Measurements from ENCODE around the gene FLYWCH1. TPM values are rescaled to one million over a fixed set of nuclear protein-coding genes. Genes with fewer than 3 reads are reported as not detected.

Gene FLYWCH1
- total RNA-seq, 4 donors from 2014 or later = 33.8 to 61.6 (median 46.8) TPM

DNA sequence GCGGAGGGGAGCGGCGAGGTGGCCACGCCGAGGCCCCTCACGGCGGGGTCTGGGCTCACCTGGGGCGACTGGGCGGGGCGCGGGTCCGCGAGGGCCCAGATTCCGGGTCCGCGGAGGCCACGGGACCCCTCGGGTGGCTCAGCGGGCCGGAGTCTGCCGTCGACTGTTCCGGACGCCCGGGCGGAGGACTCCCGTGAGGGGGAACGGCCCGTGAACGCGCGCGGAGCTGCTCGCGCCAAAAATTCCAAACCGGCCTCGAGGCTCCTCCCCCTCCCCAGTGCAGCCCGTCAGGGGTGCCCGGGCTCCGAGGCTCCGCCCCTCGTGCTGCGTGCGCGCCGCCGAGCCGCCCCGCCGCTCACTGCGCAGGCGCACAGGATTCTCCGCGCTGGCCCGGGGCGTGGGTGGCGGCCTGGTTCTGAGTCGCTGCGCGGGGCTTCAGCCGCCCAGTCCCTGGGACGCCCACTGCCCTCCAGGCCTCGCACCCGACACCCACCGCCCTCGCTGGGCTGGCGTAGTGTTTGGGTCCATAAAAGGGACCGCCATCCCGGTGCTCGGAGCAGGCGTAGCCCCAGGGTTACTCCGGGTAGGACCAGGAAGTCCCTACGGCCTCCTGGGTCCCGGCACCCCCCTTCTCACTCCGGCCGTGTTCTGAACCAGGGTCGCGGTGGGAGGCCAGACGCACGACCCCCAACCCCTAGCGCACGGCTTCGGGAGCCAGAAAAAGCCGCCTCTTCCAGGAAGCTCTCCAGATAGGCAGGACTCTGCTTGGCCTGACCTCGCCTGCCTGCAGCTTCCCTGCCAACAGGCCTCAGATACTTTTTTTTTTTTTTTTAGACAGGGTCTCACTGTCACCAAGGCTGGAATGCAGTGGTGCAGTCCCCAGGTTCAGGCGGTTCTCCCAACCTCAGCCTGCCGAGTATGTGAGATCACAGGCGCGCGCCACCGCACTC, 68.8 kb downstream of the FLYWCH1 start, which contains the start of gene PKMYT1:
Gene PKMYT1, minus strand, starts transcription at position 220 of the 950 bp plus-strand sequence. CDS start 789 bp downstream, outside the sequence.
- no peaks in the 10 kb centered on the region for H3K36me3 ChIP-seq
- DNase-seq (ENCODE audit: extremely low spot score) = peak; percentile 94
- H3K9me3 ChIP-seq = no peaks in the 10 kb centered on the region
- H3K4me1 ChIP-seq = peaks cover 23 to 39% (median 29%) of the 10 kb centered on the region in 4 donors
- intact Hi-C loops (cut with DNase I) = no loop called here
- H3K27me3 ChIP-seq = peaks cover 0 to 41% (median 4%) of the 10 kb centered on the region in 4 donors
- peak; percentile 96 to 99 for TF ChIP-seq POLR2AphosphoS5 (IDR thresholded peaks at IDR 0.05)
- peak in 1 of 3 experiments; percentile 42 for TF ChIP-seq CTCF (IDR thresholded peaks at IDR 0.05)
- peak; percentile 94 for TF ChIP-seq POLR2A (IDR thresholded peaks at IDR 0.05; ENCODE audit: low read depth)
- no peak for TF ChIP-seq EP300 (IDR thresholded peaks at IDR 0.05)
- peak within 1 kb of the TSS; percentile 66 to 84 (median 72) for H3K4me3 ChIP-seq
- H3K27ac ChIP-seq (replicated peaks in 1 of 4) = peak within 1 kb of the TSS; percentile 80 to 89 (median 86)
- 29% methylated on average over 18 of the region's 91 CpGs for WGBS

DNA sequence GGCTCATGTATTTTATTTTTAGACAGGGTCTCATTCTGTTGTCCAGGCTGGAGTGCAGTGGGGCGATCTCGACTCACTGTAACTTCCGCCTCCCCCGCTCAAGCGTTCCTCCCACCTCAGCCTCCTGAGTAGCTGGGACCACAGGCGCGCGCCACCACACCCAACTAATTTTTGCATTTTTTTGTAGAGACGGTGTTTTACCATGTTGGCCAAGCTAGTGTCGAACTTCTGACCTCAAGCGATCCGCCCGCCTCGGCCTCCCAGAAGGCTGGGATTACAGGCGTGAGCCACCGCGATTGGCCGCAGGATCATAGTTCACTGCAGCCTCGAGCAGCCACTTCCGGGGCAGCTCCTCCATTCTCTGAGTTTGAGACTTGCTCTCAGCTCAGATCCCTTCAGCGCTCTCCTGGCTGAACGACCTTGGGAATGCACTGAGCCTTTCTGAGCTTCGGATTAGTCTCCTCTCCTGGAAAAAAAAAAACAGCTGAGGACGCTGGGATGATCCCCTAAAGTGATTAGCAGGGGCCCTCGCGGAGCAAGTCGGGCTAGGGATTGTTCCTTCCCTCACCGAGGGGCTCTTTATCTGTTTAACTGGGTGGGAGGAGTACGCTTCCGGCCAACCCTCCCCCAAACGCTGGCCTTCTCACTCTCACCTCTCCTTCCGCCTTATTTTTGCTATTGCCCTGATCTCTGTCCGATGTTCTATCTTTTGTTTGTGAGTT, 69.6 kb downstream of the FLYWCH1 start:
- no peak for DNase-seq (ENCODE audit: extremely low spot score)
- intact Hi-C loops (cut with DNase I) = no loop called here
- Histone ChIP-seq H3K4me3 (peak overlapping the region; percentile 66 to 84 (median 72)), H3K36me3 (no peaks in the 10 kb centered on the region), H3K4me1 (peaks cover 28 to 47% (median 32%) of the 10 kb centered on the region in 4 donors), H3K27me3 (peaks cover 0 to 38% (median 4%) of the 10 kb centered on the region in 4 donors), H3K27ac (replicated peaks in 1 of 4) (peak overlapping the region in 1 of 4 donors; percentile 80), H3K9me3 (no peaks in the 10 kb centered on the region)
- TF ChIP-seq POLR2AphosphoS5 (IDR thresholded peaks at IDR 0.05) (no peak), POLR2A (IDR thresholded peaks at IDR 0.05; ENCODE audit: low read depth) (no peak), EP300 (IDR thresholded peaks at IDR 0.05) (no peak), CTCF (IDR thresholded peaks at IDR 0.05) (no peak)
- 57% methylated on average over 33 of the region's 33 CpGs for WGBS

DNA sequence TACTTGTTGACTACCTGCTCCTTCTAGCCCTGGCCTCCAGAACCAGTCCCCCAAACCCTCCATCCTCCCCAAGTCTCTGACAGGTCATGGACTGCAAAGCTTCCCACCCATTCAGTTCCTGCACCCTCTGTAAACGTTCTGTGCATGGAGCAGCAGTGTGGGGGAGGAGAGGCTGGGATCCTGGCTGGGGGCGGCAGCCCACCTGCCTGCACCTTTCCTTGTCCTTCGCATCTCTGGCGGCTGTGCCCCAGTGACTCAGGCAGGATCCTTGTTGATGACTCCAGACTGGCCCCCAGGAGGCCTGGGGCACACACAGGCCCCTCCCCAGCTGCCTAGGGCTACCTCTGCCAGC, 70.1 kb downstream of the FLYWCH1 start:
- TF ChIP-seq POLR2A (IDR thresholded peaks at IDR 0.05; ENCODE audit: low read depth) (no peak), EP300 (IDR thresholded peaks at IDR 0.05) (no peak), POLR2AphosphoS5 (IDR thresholded peaks at IDR 0.05) (no peak), CTCF (IDR thresholded peaks at IDR 0.05) (no peak)
- DNase-seq (ENCODE audit: extremely low spot score) = no peak
- intact Hi-C loops (cut with DNase I) = no loop called here
- Histone ChIP-seq H3K4me3 (no peak overlapping the region), H3K9me3 (no peaks in the 10 kb centered on the region), H3K27ac (replicated peaks in 1 of 4) (no peak overlapping the region), H3K27me3 (peaks cover 0 to 34% (median 4%) of the 10 kb centered on the region in 4 donors), H3K4me1 (peaks cover 28 to 47% (median 32%) of the 10 kb centered on the region in 4 donors), H3K36me3 (no peaks in the 10 kb centered on the region)
- WGBS = 64% methylated on average over 3 of the region's 4 CpGs

DNA sequence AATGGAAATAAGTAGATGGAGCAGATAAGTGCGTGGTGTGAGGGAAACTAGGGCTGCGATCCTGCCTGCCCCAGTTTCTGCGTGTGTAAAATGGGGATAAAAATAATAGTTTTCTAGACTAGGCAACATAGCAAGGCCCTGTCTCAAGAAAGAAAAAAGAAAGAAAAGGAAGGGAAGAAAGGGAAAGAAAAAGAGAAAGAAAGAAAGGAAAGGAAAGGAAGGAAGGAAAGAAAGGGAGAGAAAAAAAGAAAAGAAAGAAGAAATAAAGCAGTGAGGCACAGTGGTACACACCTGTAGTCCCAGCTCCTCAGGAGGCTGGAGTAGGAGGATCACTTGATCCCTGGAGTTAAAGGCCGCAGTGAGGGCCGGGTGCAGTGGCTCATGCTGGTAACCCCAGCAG, 70.7 kb downstream of the FLYWCH1 start:
- Histone ChIP-seq H3K9me3 (no peaks in the 10 kb centered on the region), H3K27ac (replicated peaks in 1 of 4) (no peak overlapping the region), H3K4me3 (no peak overlapping the region), H3K4me1 (peaks cover 28 to 47% (median 32%) of the 10 kb centered on the region in 4 donors), H3K36me3 (no peaks in the 10 kb centered on the region), H3K27me3 (peaks cover 0 to 34% (median 4%) of the 10 kb centered on the region in 4 donors)
- 87% methylated on average over 5 of the region's 5 CpGs for WGBS
- no peak for TF ChIP-seq EP300 (IDR thresholded peaks at IDR 0.05)
- TF ChIP-seq CTCF (IDR thresholded peaks at IDR 0.05) = no peak
- TF ChIP-seq POLR2A (IDR thresholded peaks at IDR 0.05; ENCODE audit: low read depth) = no peak
- TF ChIP-seq POLR2AphosphoS5 (IDR thresholded peaks at IDR 0.05) = no peak
- DNase-seq (ENCODE audit: extremely low spot score) = no peak
- intact Hi-C loops (cut with DNase I) = no loop called here
